GM12873 (cell line): ENCODE measurements around the gene ITPKB.

Source experiments
- CTCF ChIP-seq: IDR thresholded peaks from 2 replicates; pipeline ENCODE4 v1.5.1; 2012; ENCODE audit warnings: low read depth, mild to moderate bottlenecking, moderate library complexity, low read length, control low read depth; ENCODE audit not compliant: insufficient read depth; ENCODE audit errors: missing control alignments

The ITPKB gene

GRCh38 chr1:226697929-226698544, 41.0 kb downstream of the ITPKB start:
- TF ChIP-seq CTCF, result no peak

GRCh38 chr1:226697151-226697928, 41.7 kb downstream of the ITPKB start:
- TF ChIP-seq CTCF, result no peak

DNA sequence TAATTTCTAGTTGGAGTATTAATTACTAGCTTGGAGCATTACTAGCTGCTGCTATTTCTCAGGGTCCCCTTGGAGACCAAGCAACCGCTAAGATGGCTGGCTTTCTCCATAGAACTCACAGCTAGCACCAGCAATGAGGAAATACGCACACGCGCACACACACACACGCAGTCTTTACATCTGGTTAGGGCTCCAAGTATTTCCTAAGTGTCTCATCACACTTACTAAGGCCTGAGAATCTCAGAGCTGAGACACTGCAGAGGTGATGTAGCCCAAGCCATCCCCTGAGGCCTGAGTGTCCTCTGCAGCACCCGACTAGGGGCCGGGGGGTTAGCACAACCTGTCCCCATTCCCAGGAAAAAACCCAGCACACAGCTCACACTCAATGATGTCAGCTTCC, 42.5 kb downstream of the ITPKB start:
- TF ChIP-seq CTCF, result no peak

- no peak for TF ChIP-seq CTCF
Measured at GRCh38 chr1:226695335-226695900, 43.7 kb downstream of the ITPKB start.

DNA sequence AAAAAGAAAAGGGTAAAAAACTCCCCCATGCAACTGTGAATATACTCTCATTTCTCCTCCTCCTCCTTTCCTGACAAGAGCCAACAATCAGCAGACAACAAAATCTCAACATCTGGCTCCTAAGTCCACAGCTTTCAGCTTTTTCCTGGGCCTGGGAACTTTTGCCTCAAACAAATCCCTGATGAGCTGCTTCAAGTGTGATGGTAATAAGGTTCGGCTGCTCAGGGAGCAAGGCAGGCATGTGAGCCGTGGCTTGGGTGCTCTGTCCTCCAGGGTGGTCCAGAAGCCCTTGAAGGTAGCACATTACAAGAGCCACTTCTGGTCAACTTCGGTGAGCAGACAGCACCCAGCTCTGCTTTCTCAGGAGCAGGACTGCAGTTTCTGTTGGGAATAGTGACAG, 46.3 kb downstream of the ITPKB start:
- TF ChIP-seq CTCF, result no peak

- no peak for TF ChIP-seq CTCF
Measured at GRCh38 chr1:226692051-226692792, 46.9 kb downstream of the ITPKB start.

DNA sequence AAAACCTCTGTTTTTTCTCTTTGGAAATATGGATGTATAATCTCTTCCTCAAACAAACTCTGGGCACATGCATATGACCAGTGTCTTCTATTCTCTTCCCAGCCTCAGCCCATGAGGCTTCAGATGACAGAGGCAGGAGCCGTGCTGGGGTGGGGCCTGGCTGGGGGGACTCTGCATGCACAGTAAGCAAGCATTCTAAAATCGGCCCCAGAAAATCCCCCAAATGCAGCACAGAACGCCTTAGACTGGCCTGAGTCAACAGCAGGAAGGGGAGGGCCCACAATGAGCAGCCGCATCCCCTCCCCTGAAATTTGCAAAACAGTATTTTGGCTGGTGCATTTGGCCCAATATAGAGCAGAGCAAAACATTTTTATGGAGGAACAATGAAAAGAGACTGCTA, 47.8 kb downstream of the ITPKB start:
- no peak for TF ChIP-seq CTCF
